Colonic mucosa (tissue), 4 donors: Measurements from ENCODE around the gene MED12L. TPM values are rescaled to one million over a fixed set of nuclear protein-coding genes. Genes with fewer than 3 reads are reported as not detected.

Experiments used
- DNase-seq: peaks from one replicate; pipeline ENCODE4 v3.0.0-alpha.2; 2020
- H3K27ac ChIP-seq: fragments of 200-600 bp; one replicate; pipeline ENCODE4 v1.8.0; 2021
- H3K27me3 ChIP-seq: fragments of 200-600 bp; one replicate; pipeline ENCODE4 v1.8.0; 2021
- H3K36me3 ChIP-seq: fragments of 200-600 bp; one replicate; pipeline ENCODE4 v1.8.0; 2021
- H3K4me1 ChIP-seq: fragments of 200-600 bp; one replicate; pipeline ENCODE4 v1.8.0; 2021; ENCODE audit warnings: mild to moderate bottlenecking
- H3K4me3 ChIP-seq: fragments of 200-600 bp; one replicate; pipeline ENCODE4 v1.8.0; 2021
- H3K9ac ChIP-seq, 2 donors: one replicate each; pipeline ENCODE4 v1.7.0; 2013; ENCODE audit warnings: control low read depth in 2 of 2, low read depth in 2 of 2, low read length in 2 of 2
- H3K9me3 ChIP-seq: fragments of 200-600 bp; one replicate; pipeline ENCODE4 v1.8.0; 2021
- intact Hi-C: fragments of 100-400 bp; cut with DNase I; formaldehyde crosslinking; loops from one replicate; pipeline ENCODE4 v1.14.1; 2022
- total RNA-seq, 2 donors: library from RNA; stranded (reverse); fragmentation: NEBNext Ultra II Directional in 1 of 2; extraction: Animal tissue kit (Norgen Biotek cat#: 25700) in 1 of 2; gene quantifications; one replicate each; pipeline ENCODE4 v1.2.1, GENCODE V29; 2021
- TF ChIP-seq, protein P1 (sequence below): fragments of 200-600 bp; IDR thresholded peaks from one replicate; pipeline ENCODE4 v1.8.0; 2022; ENCODE audit warnings: antibody characterized with exemption, mild to moderate bottlenecking
- donor health status: healthy.
- donor health status: DM: no; HTN: no; CAD: no.
- donor health status: DM: no; HTN: no; CAD: no.

MED12L gene
- total RNA-seq, 2 donors from 2014 or later = 0.32 to 1.3 TPM

DNA sequence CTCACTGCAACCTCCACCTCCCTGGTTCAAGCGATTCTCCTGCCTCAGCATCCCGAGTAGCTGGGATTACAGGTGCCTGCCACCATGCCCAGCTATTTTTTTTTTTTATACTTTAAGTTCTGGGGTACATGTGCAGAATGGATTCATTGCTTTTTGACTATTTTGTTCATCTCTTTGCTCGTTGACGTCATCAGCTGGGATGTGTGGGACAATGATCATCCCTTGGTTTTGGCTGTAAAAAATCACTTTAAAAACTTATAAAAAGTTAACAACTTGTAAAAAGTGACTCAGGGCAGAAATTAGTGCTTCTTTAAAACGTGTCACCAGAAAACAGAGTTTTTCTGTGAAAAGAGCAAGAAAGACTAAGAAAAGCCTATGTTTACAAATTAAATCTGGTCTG, 337.6 kb downstream of the MED12L start:
- Histone ChIP-seq H3K9ac (no peak overlapping the region), H3K4me3 (no peak overlapping the region), H3K27ac (no peak overlapping the region), H3K36me3 (no peaks in the 10 kb centered on the region), H3K27me3 (no peaks in the 10 kb centered on the region), H3K9me3 (no peaks in the 10 kb centered on the region), H3K4me1 (no peaks in the 10 kb centered on the region)
- intact Hi-C loops = no loop called here
- no peak for DNase-seq
- TF ChIP-seq, protein P1, sequence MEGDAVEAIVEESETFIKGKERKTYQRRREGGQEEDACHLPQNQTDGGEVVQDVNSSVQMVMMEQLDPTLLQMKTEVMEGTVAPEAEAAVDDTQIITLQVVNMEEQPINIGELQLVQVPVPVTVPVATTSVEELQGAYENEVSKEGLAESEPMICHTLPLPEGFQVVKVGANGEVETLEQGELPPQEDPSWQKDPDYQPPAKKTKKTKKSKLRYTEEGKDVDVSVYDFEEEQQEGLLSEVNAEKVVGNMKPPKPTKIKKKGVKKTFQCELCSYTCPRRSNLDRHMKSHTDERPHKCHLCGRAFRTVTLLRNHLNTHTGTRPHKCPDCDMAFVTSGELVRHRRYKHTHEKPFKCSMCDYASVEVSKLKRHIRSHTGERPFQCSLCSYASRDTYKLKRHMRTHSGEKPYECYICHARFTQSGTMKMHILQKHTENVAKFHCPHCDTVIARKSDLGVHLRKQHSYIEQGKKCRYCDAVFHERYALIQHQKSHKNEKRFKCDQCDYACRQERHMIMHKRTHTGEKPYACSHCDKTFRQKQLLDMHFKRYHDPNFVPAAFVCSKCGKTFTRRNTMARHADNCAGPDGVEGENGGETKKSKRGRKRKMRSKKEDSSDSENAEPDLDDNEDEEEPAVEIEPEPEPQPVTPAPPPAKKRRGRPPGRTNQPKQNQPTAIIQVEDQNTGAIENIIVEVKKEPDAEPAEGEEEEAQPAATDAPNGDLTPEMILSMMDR = no peak

DNA sequence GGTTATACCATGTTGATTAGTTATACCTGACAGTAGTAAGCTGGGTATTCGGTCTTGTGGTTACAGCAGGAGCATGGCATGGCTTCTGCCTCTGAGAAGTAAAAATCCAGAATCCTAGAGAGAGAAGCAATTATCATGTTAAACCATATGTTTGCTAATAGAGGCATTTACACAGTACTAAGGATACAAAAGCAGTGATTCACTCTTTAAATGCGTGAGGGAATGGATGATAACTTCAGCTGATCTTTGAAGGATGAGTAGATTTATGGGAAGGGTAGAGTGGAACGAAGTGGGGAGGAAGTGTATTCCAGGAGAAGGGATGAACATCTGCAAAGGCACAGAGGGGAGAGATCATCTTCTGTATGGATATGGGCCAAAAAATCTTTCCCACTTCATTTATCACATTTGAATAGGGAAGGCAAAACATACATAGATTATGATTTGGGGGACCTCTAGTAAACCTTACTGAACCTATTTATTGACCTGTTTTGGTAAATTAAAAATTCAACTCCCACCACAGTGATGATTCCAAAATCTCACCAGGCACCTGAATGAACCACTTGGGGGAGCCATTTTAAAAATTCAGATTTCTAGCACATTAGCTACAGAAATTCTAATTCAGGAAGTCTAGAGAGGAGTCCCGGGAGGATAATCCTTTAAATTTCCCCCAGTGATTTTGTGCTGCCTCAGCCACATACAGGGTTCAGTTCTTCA, 340.3 kb downstream of the MED12L start:
- intact Hi-C loops = no loop called here
- DNase-seq = no peak
- TF ChIP-seq, protein P1 = no peak

DNA sequence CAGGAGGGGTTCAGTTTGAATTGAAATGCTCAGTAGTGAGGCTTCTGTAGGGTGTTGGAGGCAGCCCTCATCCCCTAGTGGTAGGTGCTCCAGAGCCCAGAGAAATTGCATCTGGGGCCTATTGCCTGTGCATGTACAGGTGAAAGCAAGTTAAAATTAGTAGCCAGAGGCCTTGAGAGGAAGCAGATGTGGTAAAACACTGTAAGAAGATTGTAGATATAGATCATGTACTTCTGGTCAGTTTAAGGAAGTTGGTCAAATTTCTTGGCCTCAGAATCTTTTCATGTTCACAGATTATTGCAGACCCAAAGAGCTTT, 340.8 kb downstream of the MED12L start:
- no peaks in the 10 kb centered on the region for H3K27me3 ChIP-seq
- no peaks in the 10 kb centered on the region for H3K9me3 ChIP-seq
- no peak overlapping the region for H3K27ac ChIP-seq
- no peaks in the 10 kb centered on the region for H3K36me3 ChIP-seq
- no peak overlapping the region for H3K9ac ChIP-seq
- TF ChIP-seq, protein P1 = no peak
- intact Hi-C loops = no loop called here
- H3K4me1 ChIP-seq = no peaks in the 10 kb centered on the region
- no peak overlapping the region for H3K4me3 ChIP-seq
- DNase-seq = no peak

More for the DNA sequence above, 340.3 kb downstream of the MED12L start:
- Histone ChIP-seq H3K4me1 (no peaks in the 10 kb centered on the region), H3K27me3 (no peaks in the 10 kb centered on the region), H3K27ac (no peak overlapping the region), H3K9me3 (no peaks in the 10 kb centered on the region), H3K9ac (no peak overlapping the region), H3K36me3 (no peaks in the 10 kb centered on the region), H3K4me3 (no peak overlapping the region)

DNA sequence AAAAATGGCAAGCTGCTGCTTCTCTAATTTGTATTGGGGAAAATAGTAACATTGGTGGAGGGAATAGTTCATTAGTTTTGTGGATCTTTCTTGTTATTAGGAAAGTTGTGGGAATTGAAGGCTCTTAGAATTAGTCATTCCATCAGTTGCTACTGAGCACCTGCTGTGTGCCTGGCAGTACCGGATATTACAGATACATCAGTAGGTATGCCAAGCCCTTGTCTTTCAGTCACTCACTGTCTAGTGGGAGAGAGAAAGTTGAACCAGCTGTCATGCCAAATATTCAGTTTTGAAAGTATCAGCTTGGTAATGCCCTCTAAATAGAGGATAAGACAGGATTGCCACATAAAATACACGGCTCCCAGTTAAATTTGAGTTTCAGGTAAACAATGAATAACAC, 342.9 kb downstream of the MED12L start:
- Histone ChIP-seq H3K4me3 (no peak overlapping the region), H3K36me3 (no peaks in the 10 kb centered on the region), H3K27ac (no peak overlapping the region), H3K9me3 (no peaks in the 10 kb centered on the region), H3K4me1 (no peaks in the 10 kb centered on the region), H3K27me3 (no peaks in the 10 kb centered on the region), H3K9ac (no peak overlapping the region)
- TF ChIP-seq, protein P1 = no peak
- no peak for DNase-seq
- intact Hi-C loops = no loop called here

DNA sequence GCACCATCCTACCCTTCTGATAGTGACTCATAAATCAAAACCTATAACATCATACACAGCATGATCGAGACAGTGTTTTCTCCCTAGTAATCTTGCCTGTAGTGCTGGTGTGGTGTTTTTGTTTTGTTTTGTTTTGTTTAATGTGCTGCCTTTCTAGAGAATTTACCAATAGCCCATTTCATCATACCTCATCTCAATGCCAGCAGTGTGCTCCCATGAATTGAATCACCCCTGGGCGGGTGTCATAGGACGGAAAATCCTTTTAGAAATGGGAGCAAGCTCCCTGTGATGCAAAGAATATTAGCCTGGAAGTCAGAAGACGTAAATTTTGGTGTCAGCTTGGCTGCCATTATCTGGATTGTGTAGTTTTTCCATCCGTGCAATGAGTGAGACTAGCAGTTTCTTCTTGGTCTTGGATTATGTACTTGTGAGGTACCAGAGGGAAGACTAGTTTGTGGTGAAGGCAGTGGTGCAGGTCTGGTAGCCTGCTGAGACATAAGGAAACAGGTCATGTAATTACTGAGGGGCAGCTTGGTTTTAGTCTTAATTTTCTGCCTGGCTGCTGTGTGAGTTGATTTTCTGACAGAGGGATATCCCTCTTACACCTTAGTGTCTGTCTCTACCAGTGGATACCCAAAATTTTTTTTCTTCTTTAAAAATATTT, 345.5 kb downstream of the MED12L start:
- no peaks in the 10 kb centered on the region for H3K27me3 ChIP-seq
- TF ChIP-seq, protein P1 = no peak
- no peak overlapping the region for H3K27ac ChIP-seq
- H3K9ac ChIP-seq = no peak overlapping the region
- no peaks in the 10 kb centered on the region for H3K4me1 ChIP-seq
- intact Hi-C loops = no loop called here
- DNase-seq = no peak
- H3K36me3 ChIP-seq = no peaks in the 10 kb centered on the region
- H3K9me3 ChIP-seq = no peaks in the 10 kb centered on the region
- no peak overlapping the region for H3K4me3 ChIP-seq
